Measurements from ENCODE around the gene HS3ST1.

HS3ST1 gene

GRCh38 chr4:11409632-11410031, 19.1 kb downstream of the HS3ST1 start:
- no peak overlapping the region for H3K4me3 ChIP-seq (ENCODE audit: low read depth, low read length)
- no peak for DNase-seq (ENCODE audit: low read depth)
- no peak for TF ChIP-seq CTCF (IDR thresholded peaks at IDR 0.05; ENCODE audit: control insufficient read depth, extremely low read depth, insufficient read depth)

- no peak for DNase-seq (ENCODE audit: low read depth)
- no peak for TF ChIP-seq CTCF (IDR thresholded peaks at IDR 0.05; ENCODE audit: control insufficient read depth, extremely low read depth, insufficient read depth)
- no peak overlapping the region for H3K4me3 ChIP-seq (ENCODE audit: low read depth, low read length)
Observed at GRCh38 chr4:11408233-11408967, 20.3 kb downstream of the HS3ST1 start.

- no peak overlapping the region for H3K4me3 ChIP-seq (ENCODE audit: low read depth, low read length)
- TF ChIP-seq CTCF (IDR thresholded peaks at IDR 0.05; ENCODE audit: control insufficient read depth, extremely low read depth, insufficient read depth) = no peak
- no peak for DNase-seq (ENCODE audit: low read depth)
Observed at GRCh38 chr4:11407551-11407950, 21.1 kb downstream of the HS3ST1 start.

GRCh38 chr4:11404431-11404830, 24.3 kb downstream of the HS3ST1 start:
- no peak for DNase-seq (ENCODE audit: low read depth)
- no peak overlapping the region for H3K4me3 ChIP-seq (ENCODE audit: low read depth, low read length)
- no peak for TF ChIP-seq CTCF (IDR thresholded peaks at IDR 0.05; ENCODE audit: control insufficient read depth, extremely low read depth, insufficient read depth)

GRCh38 chr4:11402192-11402591, 26.5 kb downstream of the HS3ST1 start:
- no peak for DNase-seq (ENCODE audit: low read depth)
- no peak for TF ChIP-seq CTCF (IDR thresholded peaks at IDR 0.05; ENCODE audit: control insufficient read depth, extremely low read depth, insufficient read depth)

GRCh38 chr4:11399461-11399971, 29.2 kb downstream of the HS3ST1 start:
- no peak for DNase-seq (ENCODE audit: low read depth)
- no peak overlapping the region for H3K4me3 ChIP-seq (ENCODE audit: low read depth, low read length)
- TF ChIP-seq CTCF (IDR thresholded peaks at IDR 0.05; ENCODE audit: control insufficient read depth, extremely low read depth, insufficient read depth) = no peak

More at GRCh38 chr4:11402192-11402591, 26.5 kb downstream of the HS3ST1 start:
- no peak overlapping the region for H3K4me3 ChIP-seq (ENCODE audit: low read depth, low read length)
